ACC112 (cell line): Measurements from ENCODE around the gene GATA5.

Experiments
- H2AFZ ChIP-seq: fragments of 200-600 bp; sonication (generic); one replicate; pipeline ENCODE4 v1.6.0; 2017; ENCODE audit warnings: antibody characterized with exemption, low read length; ENCODE audit not compliant: unreplicated experiment
- H3K27ac ChIP-seq: fragments of 200-600 bp; sonication (generic); 2 replicates; pipeline ENCODE4 v1.5.1; 2014; ENCODE audit warnings: low read depth, mild to moderate bottlenecking, antibody characterized with exemption, low read length, moderate library complexity
- H3K27me3 ChIP-seq: fragments of 200-600 bp; sonication (generic); 2 replicates; pipeline ENCODE4 v1.6.1; 2014; ENCODE audit warnings: mild to moderate bottlenecking, antibody characterized with exemption, low read length, moderate library complexity, mixed read lengths; ENCODE audit not compliant: insufficient read depth
- H3K36me3 ChIP-seq: fragments of 200-600 bp; sonication (generic); 2 replicates; pipeline ENCODE4 v1.6.1; 2016; ENCODE audit warnings: mild to moderate bottlenecking, antibody characterized with exemption, low read length, moderate library complexity, mixed read lengths; ENCODE audit not compliant: insufficient read depth
- H3K4me1 ChIP-seq: fragments of 200-600 bp; sonication (generic); one replicate; pipeline ENCODE4 v1.6.1; 2016; ENCODE audit warnings: low read length, mixed read lengths; ENCODE audit not compliant: insufficient read depth, unreplicated experiment, control insufficient read depth
- H3K4me3 ChIP-seq: fragments of 200-600 bp; sonication (generic); 2 replicates; pipeline ENCODE4 v1.5.1; 2014; ENCODE audit warnings: mild to moderate bottlenecking, low read depth, low read length
- H3K79me2 ChIP-seq: fragments of 200-600 bp; sonication (generic); one replicate; pipeline ENCODE4 v1.6.0; 2016; ENCODE audit warnings: low read length; ENCODE audit not compliant: control insufficient read depth, unreplicated experiment, insufficient read depth

Gene GATA5

DNA sequence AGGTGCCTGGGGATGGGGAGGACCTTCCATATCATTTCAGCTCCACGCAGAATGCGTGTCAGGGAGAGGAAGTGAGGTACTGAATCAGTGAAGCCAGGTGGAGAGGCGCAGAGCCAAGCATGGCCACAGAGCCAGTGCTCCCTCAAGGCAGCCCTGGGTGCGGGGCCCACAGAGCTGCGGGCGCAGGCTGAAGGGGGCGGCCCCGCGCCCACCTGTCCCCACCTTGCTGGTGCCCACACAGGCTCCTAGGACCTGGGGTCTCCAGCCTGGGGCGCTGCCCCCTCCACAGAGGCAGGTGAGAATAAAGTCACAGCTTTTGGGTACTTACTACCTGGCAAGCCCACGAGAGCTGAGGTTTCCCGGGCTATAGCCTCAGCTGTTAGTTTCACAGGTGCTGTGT is 40.0 kb upstream of the GATA5 start:
- Histone ChIP-seq H2AFZ (no peak overlapping the region), H3K36me3 (no peaks in the 10 kb centered on the region), H3K79me2 (no peaks in the 10 kb centered on the region), H3K27me3 (peaks cover 19% of the 10 kb centered on the region), H3K27ac (no peak overlapping the region), H3K4me1 (no peaks in the 10 kb centered on the region), H3K4me3 (no peak overlapping the region)

DNA sequence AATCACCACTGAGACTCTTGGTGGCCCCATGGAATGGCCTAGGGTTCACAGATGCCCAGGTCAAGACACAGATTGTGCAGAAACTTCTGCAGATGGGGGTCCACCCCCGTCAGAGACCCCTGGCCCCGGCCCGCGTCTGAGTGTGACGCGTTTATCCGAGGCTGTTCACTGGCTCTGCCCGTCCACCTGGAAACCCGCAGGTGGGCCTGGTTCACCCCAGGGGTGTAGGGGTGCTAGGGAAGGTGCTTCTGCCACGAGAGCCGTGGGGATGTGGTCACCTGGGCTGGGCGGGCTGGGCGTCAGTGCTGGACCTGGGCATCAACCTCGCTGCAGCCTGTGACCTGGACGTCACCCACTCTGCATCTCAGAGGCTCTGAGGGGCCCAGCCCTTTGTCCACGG is 39.5 kb upstream of the GATA5 start:
- Histone ChIP-seq H3K79me2 (no peaks in the 10 kb centered on the region), H3K4me1 (no peaks in the 10 kb centered on the region), H3K36me3 (no peaks in the 10 kb centered on the region), H3K27ac (no peak overlapping the region), H2AFZ (no peak overlapping the region), H3K4me3 (no peak overlapping the region), H3K27me3 (peaks cover 19% of the 10 kb centered on the region)

DNA sequence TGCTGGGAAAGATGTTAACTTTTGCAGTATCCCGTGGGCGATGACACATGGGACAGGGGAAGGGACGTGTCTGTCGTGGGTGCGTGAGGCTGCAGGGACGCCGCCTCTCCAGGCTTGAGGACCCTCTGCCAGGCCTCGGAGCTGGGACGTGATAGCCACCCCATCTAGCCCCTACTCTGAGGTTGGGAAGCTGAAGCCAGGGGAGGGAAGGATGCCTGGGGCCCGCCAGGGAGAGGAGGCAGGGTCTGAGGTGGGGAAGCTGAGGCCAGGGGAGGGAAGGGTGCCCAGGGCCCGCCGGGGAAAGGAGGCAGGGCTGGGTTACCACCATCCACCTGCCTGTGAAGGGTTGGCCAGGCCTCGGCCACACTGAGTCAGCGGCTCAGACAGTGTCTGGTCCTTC is 38.2 kb upstream of the GATA5 start:
- no peaks in the 10 kb centered on the region for H3K4me1 ChIP-seq
- H3K27me3 ChIP-seq, result peaks cover 19% of the 10 kb centered on the region
- H3K36me3 ChIP-seq, result no peaks in the 10 kb centered on the region
- H3K4me3 ChIP-seq, result no peak overlapping the region
- no peak overlapping the region for H3K27ac ChIP-seq
- no peaks in the 10 kb centered on the region for H3K79me2 ChIP-seq
- no peak overlapping the region for H2AFZ ChIP-seq

DNA sequence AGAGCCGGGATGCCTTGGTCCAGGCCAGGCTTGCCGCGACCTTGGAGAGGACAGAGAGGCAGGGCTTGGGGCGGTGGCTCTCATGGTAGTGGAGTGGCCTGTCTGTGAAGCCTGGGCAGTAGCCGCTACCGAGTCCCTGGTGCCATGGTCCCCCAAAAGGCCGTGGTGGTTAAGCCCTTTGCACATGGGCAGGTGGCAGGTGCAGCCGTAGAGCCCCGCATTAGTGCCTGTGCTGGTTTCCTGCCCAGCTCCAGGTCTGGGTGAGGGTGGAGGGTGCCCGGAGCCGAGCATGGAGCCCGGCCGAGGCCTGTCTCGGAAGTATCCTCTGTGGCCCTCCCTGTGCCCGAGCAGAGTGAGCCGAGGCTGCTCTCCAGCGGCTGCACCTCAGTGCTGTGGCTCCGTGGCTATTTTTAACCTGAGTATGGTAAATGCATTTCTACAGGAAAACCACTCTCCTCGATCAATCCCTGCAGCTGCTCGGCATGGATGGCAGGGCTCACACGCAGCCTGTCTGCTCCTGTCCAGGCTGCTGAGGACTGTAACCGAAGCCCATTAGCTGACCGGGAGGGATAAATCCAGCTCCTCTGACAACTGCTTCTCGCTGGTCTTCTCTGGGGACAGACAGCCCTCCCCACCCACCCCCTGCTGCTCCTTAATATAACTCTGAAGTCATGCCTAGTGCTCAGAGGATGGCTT is 36.3 kb upstream of the GATA5 start:
- H3K4me3 ChIP-seq, result no peak overlapping the region
- no peaks in the 10 kb centered on the region for H3K79me2 ChIP-seq
- H2AFZ ChIP-seq, result no peak overlapping the region
- no peaks in the 10 kb centered on the region for H3K4me1 ChIP-seq
- H3K27me3 ChIP-seq, result peaks cover 19% of the 10 kb centered on the region
- no peak overlapping the region for H3K27ac ChIP-seq
- H3K36me3 ChIP-seq, result no peaks in the 10 kb centered on the region

DNA sequence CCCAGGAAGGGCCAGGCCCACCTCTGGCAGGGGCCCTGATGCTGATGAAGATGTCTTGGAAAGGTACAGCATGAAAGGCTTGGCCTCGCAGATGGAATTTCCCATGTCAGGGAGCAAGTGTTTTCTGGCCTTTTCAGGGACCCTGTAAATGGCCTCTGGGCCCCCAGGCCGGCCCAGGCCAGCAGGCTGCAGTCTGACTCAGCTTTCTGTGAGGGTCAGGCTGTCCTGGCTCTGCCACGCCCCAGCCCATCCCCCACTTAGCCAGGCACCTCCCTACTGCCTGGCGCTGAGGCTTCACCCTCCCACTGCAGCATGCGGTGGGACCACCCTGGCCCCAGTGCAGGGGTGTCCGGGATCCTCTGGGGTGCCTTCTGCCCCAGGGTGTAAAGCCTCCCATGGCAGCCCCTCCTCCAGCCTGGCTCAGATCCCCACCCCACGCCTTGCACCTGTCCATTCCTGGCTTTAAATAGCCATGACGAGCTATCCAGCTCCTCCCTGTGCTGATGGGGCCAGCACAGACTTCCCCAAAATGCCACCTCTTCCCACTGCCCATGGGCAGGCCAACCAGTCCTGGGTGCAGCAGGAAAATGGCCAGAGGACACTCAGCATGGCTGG is 35.6 kb upstream of the GATA5 start:
- no peaks in the 10 kb centered on the region for H3K79me2 ChIP-seq
- H3K27ac ChIP-seq, result no peak overlapping the region
- H3K36me3 ChIP-seq, result no peaks in the 10 kb centered on the region
- no peaks in the 10 kb centered on the region for H3K4me1 ChIP-seq
- H3K27me3 ChIP-seq, result peaks cover 19% of the 10 kb centered on the region
- no peak overlapping the region for H2AFZ ChIP-seq
- no peak overlapping the region for H3K4me3 ChIP-seq

DNA sequence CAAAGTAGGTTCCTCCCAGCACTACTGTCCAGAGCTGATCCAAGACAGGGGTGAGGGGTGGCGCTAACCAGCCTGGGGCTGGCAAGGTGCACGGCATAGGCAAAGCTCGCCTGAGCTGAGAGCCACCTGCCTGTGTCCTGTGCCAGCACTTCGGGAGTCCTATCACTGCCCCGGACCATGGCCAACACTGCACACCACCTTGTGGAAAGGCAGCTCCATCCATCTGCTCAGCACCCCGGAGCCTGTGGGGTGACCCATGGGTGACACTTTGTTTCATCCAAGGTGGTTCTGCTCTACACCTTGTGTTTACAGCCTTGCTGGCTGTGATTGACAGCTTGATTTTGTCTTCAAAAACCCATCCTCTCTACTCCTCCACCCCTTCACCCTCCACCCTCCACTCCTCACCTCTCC is 32.9 kb upstream of the GATA5 start:
- H3K36me3 ChIP-seq, result no peaks in the 10 kb centered on the region

DNA sequence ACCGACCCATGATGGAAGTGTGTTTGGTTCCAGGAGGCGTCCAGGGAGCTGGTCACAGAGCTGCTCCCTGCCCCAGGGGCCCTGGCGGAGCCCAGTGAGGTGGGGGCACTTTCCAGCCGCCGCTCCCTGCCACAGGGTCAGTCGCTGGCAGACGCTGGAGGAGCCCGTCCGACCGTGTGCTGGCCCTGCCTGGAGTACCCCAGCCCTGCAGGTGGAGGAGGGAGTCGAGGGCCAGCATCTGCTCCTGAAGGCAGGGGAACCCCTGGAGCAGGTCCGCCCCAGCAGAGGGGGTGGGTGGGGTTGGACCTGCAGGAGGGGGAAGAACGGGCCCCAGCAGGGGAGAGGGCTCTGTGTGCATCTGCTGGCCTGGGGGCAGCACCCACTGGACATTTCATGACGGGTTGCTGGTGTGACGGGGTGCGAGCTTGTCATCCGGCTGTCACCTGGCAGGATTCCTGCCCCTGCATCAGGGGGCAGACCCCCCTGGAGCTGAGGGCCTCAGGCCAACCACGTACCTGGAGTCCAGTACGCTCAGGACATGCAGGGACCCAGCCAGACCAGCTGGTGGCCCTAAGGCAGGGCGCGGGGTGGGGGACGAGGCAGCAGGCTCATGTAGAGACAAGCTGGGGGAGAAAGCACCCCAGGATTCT is 32.3 kb upstream of the GATA5 start:
- no peaks in the 10 kb centered on the region for H3K79me2 ChIP-seq
- no peak overlapping the region for H3K4me3 ChIP-seq
- H3K27ac ChIP-seq, result no peak overlapping the region
- no peaks in the 10 kb centered on the region for H3K36me3 ChIP-seq
- no peaks in the 10 kb centered on the region for H3K4me1 ChIP-seq
- no peak overlapping the region for H2AFZ ChIP-seq
- H3K27me3 ChIP-seq, result peaks cover 4% of the 10 kb centered on the region

More for the DNA sequence above, 32.9 kb upstream of the GATA5 start:
- H2AFZ ChIP-seq, result no peak overlapping the region
- no peak overlapping the region for H3K4me3 ChIP-seq
- H3K27ac ChIP-seq, result no peak overlapping the region
- H3K4me1 ChIP-seq, result no peaks in the 10 kb centered on the region
- H3K79me2 ChIP-seq, result no peaks in the 10 kb centered on the region
- peaks cover 5% of the 10 kb centered on the region for H3K27me3 ChIP-seq

DNA sequence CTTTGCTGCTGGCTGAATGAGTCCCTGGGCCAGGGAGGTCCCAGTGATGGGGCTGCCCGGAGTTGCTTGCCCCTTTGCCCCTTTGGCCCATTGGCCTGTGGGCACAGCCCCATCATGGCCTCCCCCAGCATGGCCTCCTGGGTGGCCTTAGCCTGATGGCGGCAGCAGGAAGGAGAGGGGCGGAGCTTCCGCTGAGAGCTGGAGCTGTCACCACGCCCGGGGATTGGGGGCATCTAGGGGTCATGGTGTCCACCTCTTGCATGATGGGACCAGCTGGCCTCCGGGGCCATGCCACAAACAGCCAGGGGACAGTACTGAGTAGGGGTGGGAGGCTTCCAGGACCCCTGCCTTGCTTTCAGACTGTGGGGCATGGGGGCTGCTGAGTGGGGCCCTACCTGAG is 31.5 kb upstream of the GATA5 start:
- H3K36me3 ChIP-seq, result no peaks in the 10 kb centered on the region
- no peaks in the 10 kb centered on the region; the same call in 1 of the 2 replicates for H3K27me3 ChIP-seq
- no peak overlapping the region for H2AFZ ChIP-seq
- no peak overlapping the region for H3K27ac ChIP-seq
- H3K79me2 ChIP-seq, result no peaks in the 10 kb centered on the region
- no peak overlapping the region for H3K4me3 ChIP-seq
- H3K4me1 ChIP-seq, result no peaks in the 10 kb centered on the region

DNA sequence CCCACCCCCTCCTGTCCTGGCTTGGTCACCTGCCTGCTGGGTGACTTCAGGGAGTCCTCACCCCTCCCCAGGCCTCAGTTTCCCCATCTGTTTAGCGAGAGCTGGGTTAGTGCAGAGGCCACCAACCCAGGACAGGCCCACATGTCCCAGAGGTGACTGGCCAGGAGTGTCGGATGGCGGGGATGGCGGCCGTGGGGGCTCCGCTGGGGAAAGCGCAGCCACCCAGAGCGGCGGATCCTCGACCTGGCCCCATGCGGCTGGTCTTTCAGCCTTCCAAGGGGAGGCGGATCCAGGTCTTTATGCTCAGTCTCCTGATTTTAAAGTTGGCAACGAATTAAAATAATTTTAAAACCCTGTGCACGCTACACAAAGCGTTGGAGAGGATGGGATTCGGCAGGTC is 31.0 kb upstream of the GATA5 start:
- H3K4me3 ChIP-seq, result no peak overlapping the region
- no peaks in the 10 kb centered on the region for H3K36me3 ChIP-seq
- H3K27me3 ChIP-seq, result no peaks in the 10 kb centered on the region
- H3K4me1 ChIP-seq, result no peaks in the 10 kb centered on the region
- H2AFZ ChIP-seq, result no peak overlapping the region
- H3K27ac ChIP-seq, result no peak overlapping the region
- no peaks in the 10 kb centered on the region for H3K79me2 ChIP-seq

DNA sequence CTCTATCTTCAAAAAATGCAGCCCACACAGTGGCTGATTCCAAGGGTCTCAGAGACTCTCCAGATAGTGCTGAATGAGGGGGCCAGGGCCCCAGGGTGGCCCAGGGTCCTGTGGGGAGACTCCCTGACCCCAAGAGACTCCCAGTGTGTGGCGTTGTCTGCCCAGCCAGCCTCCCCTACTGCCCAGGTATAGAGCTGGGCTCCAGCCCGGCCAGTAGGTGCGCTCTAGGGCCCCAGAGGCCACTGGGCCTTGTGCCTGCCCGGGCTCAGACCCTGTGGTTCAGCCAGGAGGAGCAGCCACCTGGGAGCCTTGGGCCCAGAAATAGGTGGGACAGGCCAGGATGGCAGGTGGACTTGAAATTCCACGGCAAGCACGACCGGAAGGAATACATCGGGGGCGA is 30.3 kb upstream of the GATA5 start:
- Histone ChIP-seq H3K27ac (no peak overlapping the region), H3K4me3 (no peak overlapping the region), H2AFZ (no peak overlapping the region), H3K79me2 (no peaks in the 10 kb centered on the region), H3K27me3 (no peaks in the 10 kb centered on the region), H3K4me1 (no peaks in the 10 kb centered on the region), H3K36me3 (no peaks in the 10 kb centered on the region)
